SIG-M5 treated with dmso at 0.1 percent for 504 hours (cell line): ENCODE data around the gene SLC45A2.
A peak's percentile ranks its signal among the peaks of the same experiment; 100 is the strongest.
"Not testable (repeated sequence)": the region's sequence is repeated elsewhere in the genome, so short reads cannot be mapped to it uniquely, and the experiment has no call there.

Source experiments
- DNase-seq: peaks from one replicate; lab custom pipeline; 2025; ENCODE audit not compliant: unreplicated experiment; lab: John Stamatoyannopoulos, UW

SLC45A2 gene

GRCh38 chr5:33969572-33970452 lies 14.7 kb downstream of the SLC45A2 start:
- peak; percentile 52 for DNase-seq

- DNase-seq, result no peak
Measured at GRCh38 chr5:33968211-33969005, 16.1 kb downstream of the SLC45A2 start.

- no peak for DNase-seq
Measured at GRCh38 chr5:33966805-33967204, 17.7 kb downstream of the SLC45A2 start.

- peak; percentile 9 for DNase-seq
Measured at GRCh38 chr5:33964132-33964700, 20.3 kb downstream of the SLC45A2 start.

GRCh38 chr5:33958176-33958575 lies 26.3 kb downstream of the SLC45A2 start:
- no peak for DNase-seq

DNA sequence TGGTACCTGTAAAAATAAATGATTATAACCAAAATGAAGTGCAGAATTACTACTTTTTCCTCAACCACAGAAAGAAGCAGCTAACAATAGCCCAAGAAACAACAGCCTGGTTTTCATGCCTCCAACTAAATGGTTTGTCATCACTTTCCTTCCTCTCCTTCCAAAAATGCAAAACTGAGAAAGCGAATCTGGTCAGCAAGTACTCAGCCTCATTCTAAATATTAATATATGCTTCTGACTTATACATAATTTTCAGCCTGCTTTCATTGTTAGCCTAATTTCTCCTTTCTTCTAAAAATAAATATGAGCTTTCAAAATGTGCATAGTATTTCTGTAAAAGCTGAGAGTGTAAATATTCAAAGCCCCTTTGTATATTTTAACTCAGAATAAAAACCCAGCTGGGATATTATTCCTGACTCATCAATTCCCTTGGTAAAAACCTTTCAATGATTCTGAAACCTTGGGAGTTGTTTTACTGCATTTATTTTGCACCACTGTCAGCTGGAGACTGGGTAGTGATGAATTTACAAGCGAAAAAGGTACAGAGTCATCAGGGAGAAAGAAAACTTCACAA lies 26.8 kb downstream of the SLC45A2 start:
- no peak for DNase-seq

- DNase-seq, result not testable (repeated sequence)
Measured at GRCh38 chr5:33952175-33952574, 32.3 kb downstream of the SLC45A2 start.

GRCh38 chr5:33944543-33945132 lies 39.9 kb downstream of the SLC45A2 start:
- DNase-seq, result no peak

DNA sequence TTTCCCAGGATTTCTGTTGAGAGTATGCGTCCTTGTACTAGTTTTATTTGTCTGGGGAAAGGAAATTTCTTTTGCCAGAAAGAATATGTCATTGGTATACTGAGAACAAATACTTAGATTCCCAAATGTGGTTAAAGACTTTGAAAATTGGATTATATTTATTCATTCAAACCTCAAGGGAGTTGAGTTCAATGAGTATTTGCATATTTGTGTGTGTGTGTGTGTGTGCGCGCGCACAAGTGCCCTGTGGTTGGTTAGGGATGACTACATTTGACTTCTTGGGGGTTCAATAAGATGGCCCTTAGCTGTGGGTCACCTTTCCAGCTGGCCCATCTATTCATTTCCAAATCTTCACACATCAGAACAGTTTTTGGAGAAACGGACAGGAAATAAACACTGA lies 43.4 kb downstream of the SLC45A2 start:
- no peak for DNase-seq

GRCh38 chr5:33939556-33940262 lies 44.8 kb downstream of the SLC45A2 start:
- DNase-seq, result peak; percentile 17

GRCh38 chr5:33938881-33939280 lies 45.6 kb downstream of the SLC45A2 start:
- no peak for DNase-seq

DNA sequence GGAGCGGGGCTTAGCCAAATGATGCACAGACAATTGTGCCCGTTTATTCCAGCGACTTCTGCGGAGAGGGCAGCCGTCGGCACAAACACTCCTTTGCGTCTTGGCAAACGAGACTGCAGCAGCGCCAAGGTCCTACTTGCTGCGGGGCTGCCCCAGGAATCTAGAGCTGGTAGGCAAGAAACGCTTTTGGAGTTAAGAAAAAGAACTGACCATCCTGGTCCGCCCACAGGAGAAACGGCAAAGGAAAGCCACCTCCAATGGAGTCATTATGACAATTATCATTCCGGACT lies 46.0 kb downstream of the SLC45A2 start:
- DNase-seq, result no peak

DNA sequence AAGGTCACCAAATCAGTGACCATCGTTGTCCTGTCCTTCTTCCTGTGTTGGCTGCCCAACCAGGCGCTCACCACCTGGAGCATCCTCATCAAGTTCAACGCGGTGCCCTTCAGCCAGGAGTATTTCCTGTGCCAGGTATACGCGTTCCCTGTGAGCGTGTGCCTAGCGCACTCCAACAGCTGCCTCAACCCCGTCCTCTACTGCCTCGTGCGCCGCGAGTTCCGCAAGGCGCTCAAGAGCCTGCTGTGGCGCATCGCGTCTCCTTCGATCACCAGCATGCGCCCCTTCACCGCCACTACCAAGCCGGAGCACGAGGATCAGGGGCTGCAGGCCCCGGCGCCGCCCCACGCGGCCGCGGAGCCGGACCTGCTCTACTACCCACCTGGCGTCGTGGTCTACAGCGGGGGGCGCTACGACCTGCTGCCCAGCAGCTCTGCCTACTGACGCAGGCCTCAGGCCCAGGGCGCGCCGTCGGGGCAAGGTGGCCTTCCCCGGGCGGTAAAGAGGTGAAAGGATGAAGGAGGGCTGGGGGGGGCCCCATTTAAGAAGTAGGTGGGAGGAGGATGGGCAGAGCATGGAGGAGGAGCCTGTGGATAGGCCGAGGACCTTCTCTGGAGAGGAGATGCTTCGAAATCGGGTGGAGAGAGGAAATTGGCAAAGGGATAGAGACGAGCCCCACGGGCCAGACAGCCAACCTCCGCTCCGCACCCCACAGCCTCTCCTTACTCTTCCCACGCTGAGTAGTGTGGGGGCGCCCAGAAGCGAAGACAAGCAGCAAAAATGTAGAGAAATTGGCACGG lies 46.6 kb downstream of the SLC45A2 start:
- DNase-seq, result no peak

DNA sequence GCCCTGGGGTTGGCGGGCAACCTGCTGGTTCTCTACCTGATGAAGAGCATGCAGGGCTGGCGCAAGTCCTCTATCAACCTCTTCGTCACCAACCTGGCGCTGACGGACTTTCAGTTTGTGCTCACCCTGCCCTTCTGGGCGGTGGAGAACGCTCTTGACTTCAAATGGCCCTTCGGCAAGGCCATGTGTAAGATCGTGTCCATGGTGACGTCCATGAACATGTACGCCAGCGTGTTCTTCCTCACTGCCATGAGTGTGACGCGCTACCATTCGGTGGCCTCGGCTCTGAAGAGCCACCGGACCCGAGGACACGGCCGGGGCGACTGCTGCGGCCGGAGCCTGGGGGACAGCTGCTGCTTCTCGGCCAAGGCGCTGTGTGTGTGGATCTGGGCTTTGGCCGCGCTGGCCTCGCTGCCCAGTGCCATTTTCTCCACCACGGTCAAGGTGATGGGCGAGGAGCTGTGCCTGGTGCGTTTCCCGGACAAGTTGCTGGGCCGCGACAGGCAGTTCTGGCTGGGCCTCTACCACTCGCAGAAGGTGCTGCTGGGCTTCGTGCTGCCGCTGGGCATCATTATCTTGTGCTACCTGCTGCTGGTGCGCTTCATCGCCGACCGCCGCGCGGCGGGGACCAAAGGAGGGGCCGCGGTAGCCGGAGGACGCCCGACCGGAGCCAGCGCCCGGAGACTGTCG lies 47.3 kb downstream of the SLC45A2 start:
- no peak for DNase-seq

DNA sequence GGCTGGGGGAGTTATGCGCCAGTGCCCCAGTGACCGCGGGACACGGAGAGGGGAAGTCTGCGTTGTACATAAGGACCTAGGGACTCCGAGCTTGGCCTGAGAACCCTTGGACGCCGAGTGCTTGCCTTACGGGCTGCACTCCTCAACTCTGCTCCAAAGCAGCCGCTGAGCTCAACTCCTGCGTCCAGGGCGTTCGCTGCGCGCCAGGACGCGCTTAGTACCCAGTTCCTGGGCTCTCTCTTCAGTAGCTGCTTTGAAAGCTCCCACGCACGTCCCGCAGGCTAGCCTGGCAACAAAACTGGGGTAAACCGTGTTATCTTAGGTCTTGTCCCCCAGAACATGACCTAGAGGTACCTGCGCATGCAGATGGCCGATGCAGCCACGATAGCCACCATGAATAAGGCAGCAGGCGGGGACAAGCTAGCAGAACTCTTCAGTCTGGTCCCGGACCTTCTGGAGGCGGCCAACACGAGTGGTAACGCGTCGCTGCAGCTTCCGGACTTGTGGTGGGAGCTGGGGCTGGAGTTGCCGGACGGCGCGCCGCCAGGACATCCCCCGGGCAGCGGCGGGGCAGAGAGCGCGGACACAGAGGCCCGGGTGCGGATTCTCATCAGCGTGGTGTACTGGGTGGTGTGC lies 48.0 kb downstream of the SLC45A2 start, which contains the start of gene RXFP3:
TSS of gene RXFP3 (plus strand) at position 6 of the 636 bp plus-strand sequence. CDS start at position 361, 355 bp downstream.
- DNase-seq, result no peak

GRCh38 chr5:33936004-33936380 lies 48.5 kb downstream of the SLC45A2 start:
- no peak for DNase-seq

GRCh38 chr5:33934176-33934575 lies 50.3 kb downstream of the SLC45A2 start:
- DNase-seq, result no peak

DNA sequence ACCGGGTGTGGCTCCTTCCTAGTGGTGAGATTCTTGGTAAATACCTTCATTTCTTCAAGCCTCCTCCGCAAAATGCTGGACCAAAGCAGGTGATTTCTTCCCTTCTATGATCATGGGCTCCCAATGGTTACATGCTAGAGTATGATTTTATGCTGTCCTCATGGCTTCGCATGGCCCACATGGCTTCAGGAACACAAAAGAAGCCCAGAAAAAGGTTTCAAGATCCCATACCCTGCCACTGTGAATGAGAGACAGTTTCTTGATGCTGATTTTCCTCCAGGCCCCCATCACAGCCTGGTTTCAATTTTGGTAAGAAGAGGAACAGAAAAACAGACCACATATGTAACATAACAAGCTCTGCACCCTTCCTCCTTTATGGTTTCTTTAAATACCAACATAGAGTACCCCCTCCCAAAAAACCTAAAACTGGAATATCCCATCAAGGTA lies 50.7 kb downstream of the SLC45A2 start:
- no peak for DNase-seq

- DNase-seq, result no peak
Measured at GRCh38 chr5:33931136-33931535, 53.4 kb downstream of the SLC45A2 start.
